Embryonic facial prominence (tissue), 1 donor: Measurements from ENCODE around the gene LDLR.
"Not testable (repeated sequence)": the region's sequence is repeated elsewhere in the genome, so short reads cannot be mapped to it uniquely, and the experiment has no call there.

ENCODE experiments used
- DNase-seq: peaks from one replicate; pipeline ENCODE4 v3.0.0-alpha.2; 2016; ENCODE audit errors: extremely low spot score

LDLR gene

GRCh38 chr19:11172576-11172975 lies 83.3 kb downstream of the LDLR start:
- no peak for DNase-seq

- DNase-seq, result no peak
Observed at GRCh38 chr19:11173516-11174155, 84.4 kb downstream of the LDLR start.

GRCh38 chr19:11174336-11174735 lies 85.1 kb downstream of the LDLR start:
- no peak for DNase-seq

GRCh38 chr19:11175920-11176319 lies 86.7 kb downstream of the LDLR start:
- DNase-seq, result no peak

GRCh38 chr19:11176466-11177193 lies 87.4 kb downstream of the LDLR start:
- DNase-seq, result no peak

- DNase-seq, result no peak
Observed at GRCh38 chr19:11177592-11177991, 88.3 kb downstream of the LDLR start.

GRCh38 chr19:11179145-11179465 lies 89.8 kb downstream of the LDLR start:
- DNase-seq, result not testable (repeated sequence)

GRCh38 chr19:11179716-11180297 lies 90.5 kb downstream of the LDLR start:
- no peak for DNase-seq

GRCh38 chr19:11180346-11180745 lies 91.1 kb downstream of the LDLR start:
- no peak for DNase-seq

GRCh38 chr19:11180975-11181374 lies 91.7 kb downstream of the LDLR start:
- not testable (repeated sequence) for DNase-seq

- no peak for DNase-seq
Observed at GRCh38 chr19:11181488-11181887, 92.2 kb downstream of the LDLR start.
